ENCODE data around the gene ARL2. TPM values are rescaled to one million over a fixed set of nuclear protein-coding genes. Genes with fewer than 3 reads are reported as not detected.

ARL2 gene
- polyA plus RNA-seq (2013), result 81.8 and 87.0 TPM in 2 replicates

DNA sequence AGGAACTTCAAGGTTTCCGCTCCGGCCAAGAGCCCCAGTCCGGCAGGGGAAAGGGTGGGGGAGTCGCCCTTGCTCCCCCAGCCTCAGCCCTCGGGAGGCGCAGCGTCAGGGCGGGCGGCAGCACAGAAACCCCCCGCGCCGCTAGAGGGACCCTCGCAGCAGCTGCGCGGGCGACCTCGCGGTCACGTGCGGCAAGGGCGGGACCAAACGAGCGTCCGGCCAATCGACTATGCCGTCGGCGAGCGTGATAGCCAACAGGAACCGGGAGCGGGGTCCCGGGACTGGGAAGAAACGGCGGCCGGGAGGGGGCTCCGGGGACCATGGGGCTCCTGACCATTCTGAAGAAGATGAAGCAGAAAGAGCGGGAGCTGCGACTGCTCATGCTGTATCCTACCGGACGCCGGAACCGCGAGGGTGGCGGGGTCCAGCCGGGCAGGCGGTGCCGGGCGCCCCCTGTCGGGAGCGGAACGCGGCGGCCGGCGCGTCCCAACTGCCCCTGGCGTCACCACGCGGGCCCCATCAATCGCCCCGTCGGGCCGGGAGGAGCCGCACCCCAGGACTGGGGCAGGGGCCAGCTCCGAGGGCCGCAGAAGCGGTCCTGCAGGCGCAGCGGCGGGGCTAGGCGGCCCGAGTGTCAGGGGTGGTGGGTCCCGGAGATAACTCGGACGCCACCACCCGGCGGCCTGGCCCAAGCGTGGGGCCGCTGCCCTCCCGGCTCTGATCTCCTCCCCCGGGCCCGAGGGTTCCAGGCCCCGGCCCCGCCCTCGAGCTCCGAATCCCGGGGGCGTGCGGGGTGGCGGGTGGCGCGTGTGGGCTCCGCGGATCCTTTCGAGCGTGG, at the start of gene ARL2:
Gene ARL2, plus strand, starts transcription at position 273 of the 838 bp plus-strand sequence. Its CDS starts 48 bp downstream, at position 321.
- Histone ChIP-seq H2BK5ac (ENCODE audit: low read depth, low read length, poor library complexity) (peak within 1 kb of the TSS; percentile 86), H3K9me3 (ENCODE audit: insufficient read depth, low read depth, low read length) (no peaks in the 10 kb centered on the region), H3K4me1 (ENCODE audit: control insufficient read depth in 1 of 2, insufficient read depth in 2 of 2, low read length in 2 of 2) (peaks cover 4 to 6% of the 10 kb centered on the region in 2 experiments), H2BK120ac (ENCODE audit: insufficient read depth, low read length, poor library complexity) (peak within 1 kb of the TSS; percentile 97), H3K18ac (ENCODE audit: low read length) (peak within 1 kb of the TSS; percentile 99), H3K4me2 (ENCODE audit: low read length) (peak within 1 kb of the TSS; percentile 87), H3K79me1 (ENCODE audit: low read length) (peaks cover 8% of the 10 kb centered on the region), H4K12ac (ENCODE audit: low read depth, low read length) (peak within 1 kb of the TSS; percentile 100), H3K27me3 (ENCODE audit: insufficient read depth, low read length) (no peaks in the 10 kb centered on the region), H3K36me3 (ENCODE audit: control insufficient read depth in 1 of 2, insufficient read depth in 2 of 2, low read length in 2 of 2) (peaks cover 9 to 12% of the 10 kb centered on the region in 2 experiments), H2AK5ac (ENCODE audit: low read length) (peak within 1 kb of the TSS; percentile 88), H2AFZ (ENCODE audit: insufficient read depth, low read length, poor library complexity) (peak within 1 kb of the TSS; percentile 100), H3K23ac (ENCODE audit: low read length) (no peak within 1 kb of the TSS), H3K27ac (ENCODE audit: low read depth, low read length) (peak within 1 kb of the TSS; percentile 94), H2BK12ac (ENCODE audit: low read length) (peak within 1 kb of the TSS; percentile 79), H3K4ac (ENCODE audit: low read depth, low read length) (peak within 1 kb of the TSS; percentile 94), H3K9ac (ENCODE audit: low read length) (peak within 1 kb of the TSS; percentile 79), H3K14ac (ENCODE audit: low read length) (peak within 1 kb of the TSS; percentile 100), H4K8ac (ENCODE audit: low read depth, low read length) (peak within 1 kb of the TSS; percentile 100), H3K79me2 (ENCODE audit: control insufficient read depth, insufficient read depth, low read length, poor library complexity) (peaks cover 9% of the 10 kb centered on the region), H3K4me3 (ENCODE audit: low read depth, low read length) (peak within 1 kb of the TSS; percentile 82), H4K91ac (ENCODE audit: low read depth, low read length) (peak within 1 kb of the TSS; percentile 98)
- WGBS (ENCODE audit: extremely low coverage, insufficient coverage, insufficient read length), result no CpG with 5 or more reads among the region's 96 CpGs
- peak; percentile 77 to 86 for DNase-seq

DNA sequence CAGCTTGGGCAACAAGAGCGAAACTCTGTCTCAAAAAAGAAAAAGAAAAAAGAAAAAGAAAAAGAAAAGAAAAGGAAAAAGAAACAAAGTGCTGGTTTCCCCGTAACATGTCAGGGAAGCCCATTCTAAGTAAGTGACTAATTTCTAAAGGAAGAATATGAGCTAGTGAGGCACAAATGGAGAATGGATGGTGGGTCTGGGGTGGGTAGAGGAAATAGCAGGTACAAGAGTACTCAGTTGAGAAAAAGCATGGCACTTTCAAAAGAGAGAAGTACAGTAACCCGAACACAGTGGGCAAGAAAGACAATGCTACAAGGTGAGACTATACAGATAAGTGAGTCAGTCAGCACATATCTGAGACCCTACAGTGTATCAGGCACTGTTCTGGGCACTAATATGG, 46.6 kb upstream of the ARL2 start:
- no peak overlapping the region for H2AK5ac ChIP-seq (ENCODE audit: low read length)
- H2BK120ac ChIP-seq (ENCODE audit: insufficient read depth, low read length, poor library complexity), result no peak overlapping the region
- H3K27ac ChIP-seq (ENCODE audit: low read depth, low read length), result no peak overlapping the region
- H4K12ac ChIP-seq (ENCODE audit: low read depth, low read length), result no peak overlapping the region
- no peak overlapping the region for H4K91ac ChIP-seq (ENCODE audit: low read depth, low read length)
- H3K79me1 ChIP-seq (ENCODE audit: low read length), result no peaks in the 10 kb centered on the region
- H3K79me2 ChIP-seq (ENCODE audit: control insufficient read depth, insufficient read depth, low read length, poor library complexity), result no peaks in the 10 kb centered on the region
- no peak overlapping the region for H2BK5ac ChIP-seq (ENCODE audit: low read depth, low read length, poor library complexity)
- no peak for DNase-seq
- H3K4me3 ChIP-seq (ENCODE audit: low read depth, low read length), result no peak overlapping the region
- no peak overlapping the region for H3K23ac ChIP-seq (ENCODE audit: low read length)
- H3K9me3 ChIP-seq (ENCODE audit: insufficient read depth, low read depth, low read length), result no peaks in the 10 kb centered on the region
- H3K4me2 ChIP-seq (ENCODE audit: low read length), result no peak overlapping the region
- WGBS (ENCODE audit: extremely low coverage, insufficient coverage, insufficient read length), result no CpG with 5 or more reads among the region's 3 CpGs
- no peaks in the 10 kb centered on the region for H3K27me3 ChIP-seq (ENCODE audit: insufficient read depth, low read length)
- H3K14ac ChIP-seq (ENCODE audit: low read length), result no peak overlapping the region
- H3K9ac ChIP-seq (ENCODE audit: low read length), result no peak overlapping the region
- H4K8ac ChIP-seq (ENCODE audit: low read depth, low read length), result no peak overlapping the region
- H2BK12ac ChIP-seq (ENCODE audit: low read length), result no peak overlapping the region
- H2AFZ ChIP-seq (ENCODE audit: insufficient read depth, low read length, poor library complexity), result no peak overlapping the region
- H3K36me3 ChIP-seq (ENCODE audit: control insufficient read depth in 1 of 2, insufficient read depth in 2 of 2, low read length in 2 of 2), result no peaks in the 10 kb centered on the region
- no peak overlapping the region for H3K4ac ChIP-seq (ENCODE audit: low read depth, low read length)
- H3K18ac ChIP-seq (ENCODE audit: low read length), result no peak overlapping the region
- H3K4me1 ChIP-seq (ENCODE audit: control insufficient read depth in 1 of 2, insufficient read depth in 2 of 2, low read length in 2 of 2), result no peaks in the 10 kb centered on the region

DNA sequence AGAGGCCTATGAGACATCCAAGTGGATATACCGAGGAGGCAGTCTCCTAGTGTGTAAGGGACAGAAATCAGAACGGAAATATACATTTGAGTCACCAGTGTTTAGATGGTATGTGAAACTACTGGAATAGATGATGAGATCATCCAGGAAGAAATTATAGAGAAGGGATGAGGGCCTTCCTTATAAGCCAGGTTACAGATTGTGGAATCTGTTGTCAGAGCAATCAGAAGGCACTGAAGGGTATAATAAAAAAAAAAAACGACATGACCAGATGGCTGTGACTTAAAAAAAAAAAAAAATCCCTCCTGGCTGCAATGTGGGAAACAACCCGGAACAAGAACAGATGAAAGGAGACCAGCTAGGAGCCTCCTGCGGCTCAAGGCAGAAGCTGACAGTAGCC, 44.8 kb upstream of the ARL2 start:
- Histone ChIP-seq H3K9me3 (ENCODE audit: insufficient read depth, low read depth, low read length) (no peaks in the 10 kb centered on the region), H3K36me3 (ENCODE audit: control insufficient read depth in 1 of 2, insufficient read depth in 2 of 2, low read length in 2 of 2) (no peaks in the 10 kb centered on the region), H2BK12ac (ENCODE audit: low read length) (no peak overlapping the region), H2BK120ac (ENCODE audit: insufficient read depth, low read length, poor library complexity) (no peak overlapping the region), H3K79me1 (ENCODE audit: low read length) (no peaks in the 10 kb centered on the region), H3K23ac (ENCODE audit: low read length) (no peak overlapping the region), H3K14ac (ENCODE audit: low read length) (no peak overlapping the region), H4K8ac (ENCODE audit: low read depth, low read length) (no peak overlapping the region), H3K4me2 (ENCODE audit: low read length) (no peak overlapping the region), H3K27ac (ENCODE audit: low read depth, low read length) (no peak overlapping the region), H3K4me3 (ENCODE audit: low read depth, low read length) (no peak overlapping the region), H3K4ac (ENCODE audit: low read depth, low read length) (no peak overlapping the region), H2AK5ac (ENCODE audit: low read length) (no peak overlapping the region), H4K12ac (ENCODE audit: low read depth, low read length) (no peak overlapping the region), H3K27me3 (ENCODE audit: insufficient read depth, low read length) (no peaks in the 10 kb centered on the region), H3K4me1 (ENCODE audit: control insufficient read depth in 1 of 2, insufficient read depth in 2 of 2, low read length in 2 of 2) (no peaks in the 10 kb centered on the region), H3K79me2 (ENCODE audit: control insufficient read depth, insufficient read depth, low read length, poor library complexity) (no peaks in the 10 kb centered on the region), H4K91ac (ENCODE audit: low read depth, low read length) (no peak overlapping the region), H2BK5ac (ENCODE audit: low read depth, low read length, poor library complexity) (no peak overlapping the region), H2AFZ (ENCODE audit: insufficient read depth, low read length, poor library complexity) (no peak overlapping the region), H3K18ac (ENCODE audit: low read length) (no peak overlapping the region), H3K9ac (ENCODE audit: low read length) (no peak overlapping the region)
- DNase-seq, result peak in 1 of 2 donors; percentile 66
- no CpG with 5 or more reads among the region's 5 CpGs for WGBS (ENCODE audit: extremely low coverage, insufficient coverage, insufficient read length)

DNA sequence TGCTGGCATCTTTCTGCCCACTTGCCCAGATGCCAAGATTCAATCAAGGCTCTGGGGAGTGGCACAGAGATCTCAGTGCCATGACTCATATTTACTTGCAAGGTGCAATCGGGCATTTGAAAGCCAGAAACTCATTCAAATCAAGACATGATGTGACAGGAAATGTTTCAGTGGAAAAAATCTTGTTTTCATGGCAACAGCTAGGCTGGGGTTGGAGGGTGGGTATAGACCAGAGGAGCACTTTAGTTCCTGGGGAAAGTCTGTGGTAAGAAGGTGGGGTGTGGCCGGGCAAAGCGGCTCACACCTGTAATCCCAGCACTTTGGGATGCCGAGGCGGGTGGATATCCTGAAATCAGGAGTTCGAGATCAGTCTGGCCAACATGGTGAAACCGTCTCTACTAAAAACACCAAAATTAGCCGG, 43.2 kb upstream of the ARL2 start:
- no peaks in the 10 kb centered on the region for H3K9me3 ChIP-seq (ENCODE audit: insufficient read depth, low read depth, low read length)
- peak overlapping the region; percentile 14 for H2BK5ac ChIP-seq (ENCODE audit: low read depth, low read length, poor library complexity)
- no peak overlapping the region for H3K4me2 ChIP-seq (ENCODE audit: low read length)
- H2AK5ac ChIP-seq (ENCODE audit: low read length), result no peak overlapping the region
- H3K18ac ChIP-seq (ENCODE audit: low read length), result no peak overlapping the region
- no peak for DNase-seq
- no peak overlapping the region for H2BK12ac ChIP-seq (ENCODE audit: low read length)
- H3K27me3 ChIP-seq (ENCODE audit: insufficient read depth, low read length), result no peaks in the 10 kb centered on the region
- no peak overlapping the region for H3K9ac ChIP-seq (ENCODE audit: low read length)
- H4K8ac ChIP-seq (ENCODE audit: low read depth, low read length), result no peak overlapping the region
- no peak overlapping the region for H3K14ac ChIP-seq (ENCODE audit: low read length)
- WGBS (ENCODE audit: extremely low coverage, insufficient coverage, insufficient read length), result no CpG with 5 or more reads among the region's 8 CpGs
- no peak overlapping the region for H2BK120ac ChIP-seq (ENCODE audit: insufficient read depth, low read length, poor library complexity)
- H4K91ac ChIP-seq (ENCODE audit: low read depth, low read length), result no peak overlapping the region
- H3K23ac ChIP-seq (ENCODE audit: low read length), result no peak overlapping the region
- no peak overlapping the region for H3K27ac ChIP-seq (ENCODE audit: low read depth, low read length)
- no peak overlapping the region for H2AFZ ChIP-seq (ENCODE audit: insufficient read depth, low read length, poor library complexity)
- no peaks in the 10 kb centered on the region for H3K79me1 ChIP-seq (ENCODE audit: low read length)
- no peak overlapping the region for H3K4me3 ChIP-seq (ENCODE audit: low read depth, low read length)
- H4K12ac ChIP-seq (ENCODE audit: low read depth, low read length), result no peak overlapping the region
- no peak overlapping the region for H3K4ac ChIP-seq (ENCODE audit: low read depth, low read length)
- no peaks in the 10 kb centered on the region for H3K4me1 ChIP-seq (ENCODE audit: control insufficient read depth in 1 of 2, insufficient read depth in 2 of 2, low read length in 2 of 2)
- H3K79me2 ChIP-seq (ENCODE audit: control insufficient read depth, insufficient read depth, low read length, poor library complexity), result no peaks in the 10 kb centered on the region
- no peaks in the 10 kb centered on the region for H3K36me3 ChIP-seq (ENCODE audit: control insufficient read depth in 1 of 2, insufficient read depth in 2 of 2, low read length in 2 of 2)
